Kidney (tissue), 14 donors: ENCODE measurements around the gene MYO5B. TPM values are rescaled to one million over a fixed set of nuclear protein-coding genes. Genes with fewer than 3 reads are reported as not detected.

Experiments
- DNase-seq, 5 donors: peaks; one replicate each; pipeline ENCODE4 v3.0.0-alpha.2; 2013 to 2020
- FAIRE-seq: peaks from 2 replicates; lab custom pipeline; 2012; peaks lifted over from hg19 to GRCh38; lab: Jason Lieb, UNC
- H3K27ac ChIP-seq, 2 donors: one replicate each; pipeline ENCODE4 v1.7.0; 2013; ENCODE audit warnings: low read depth in 2 of 2, low read length in 2 of 2, inconsistent platforms in 1 of 2
- H3K27me3 ChIP-seq: one replicate; pipeline ENCODE4 v1.7.1; 2013; ENCODE audit warnings: low read length, inconsistent platforms; ENCODE audit not compliant: control insufficient read depth, insufficient read depth
- H3K36me3 ChIP-seq, 3 donors: one replicate each; pipeline versions ENCODE4 v1.7.0 to v1.7.1; 2013; ENCODE audit warnings: low read length in 3 of 3, control low read depth in 1 of 3, inconsistent platforms in 1 of 3; ENCODE audit not compliant: insufficient read depth in 3 of 3, control insufficient read depth in 2 of 3
- H3K4me1 ChIP-seq, 3 donors: one replicate each; pipeline versions ENCODE4 v1.7.0 to v1.7.1; 2013; ENCODE audit warnings: low read length in 3 of 3, inconsistent platforms in 1 of 3, low read depth in 1 of 3; ENCODE audit not compliant: control insufficient read depth in 2 of 3, insufficient read depth in 2 of 3
- H3K4me3 ChIP-seq, 3 donors: one replicate each; pipeline versions ENCODE4 v1.7.0 to v1.8.1; 2013; ENCODE audit warnings: low read length in 3 of 3, control low read depth in 1 of 3, inconsistent platforms in 1 of 3
- H3K9ac ChIP-seq, 3 donors: one replicate each; pipeline versions ENCODE4 v1.7.0 to v1.7.1; 2013; ENCODE audit warnings: low read length in 3 of 3, control low read depth in 1 of 3, inconsistent platforms in 1 of 3
- H3K9me3 ChIP-seq, 3 donors: one replicate each; pipeline versions ENCODE4 v1.7.0 to v1.7.1; 2013; ENCODE audit warnings: low read length in 3 of 3, control low read depth in 1 of 3, inconsistent platforms in 1 of 3; ENCODE audit not compliant: control insufficient read depth in 2 of 3, insufficient read depth in 1 of 3
- CTCF ChIP-seq: IDR thresholded peaks from 3 replicates; pipeline ENCODE4 v1.5.1; 2012; ENCODE audit warnings: mild to moderate bottlenecking, moderate library complexity, borderline replicate concordance; ENCODE audit not compliant: insufficient read depth; ENCODE audit errors: extremely low read depth
- intact Hi-C: fragments of 100-400 bp; cut with DNase I; formaldehyde crosslinking; loops from one replicate; pipeline ENCODE4 v1.11.1; 2022
- polyA plus RNA-seq: library from polyadenylated mRNA; stranded (reverse); fragments of 350-450 nt; fragmentation: Illumina TruSeq; extraction: RNeasy Lipid Tissue Mini Kit (QIAGEN cat#74804); gene quantifications from one replicate; pipeline ENCODE4 v1.2.3, GENCODE V29; 2014; ENCODE audit warnings: low read depth, low replicate concordance; ENCODE audit not compliant: insufficient read depth
- total RNA-seq: library from RNA; stranded (reverse); fragmentation: NEBNext Ultra II Directional; extraction: Animal tissue kit (Norgen Biotek cat#: 25700); gene quantifications from one replicate; pipeline ENCODE4 v1.2.1, GENCODE V29; 2021
- donor health status: control.
- donor health status: control.
- donor health status: control.
- donor health status: control.
- donor health status: control.
- donor health status: DM: yes; HTN: yes; CAD: no.
- donor health status: Normal renal cell carcinoma (clear cell type).

The MYO5B gene
- total and polyA plus RNA-seq, 2 donors from 2014 or later: 17.8 to 43.8 TPM

DNA sequence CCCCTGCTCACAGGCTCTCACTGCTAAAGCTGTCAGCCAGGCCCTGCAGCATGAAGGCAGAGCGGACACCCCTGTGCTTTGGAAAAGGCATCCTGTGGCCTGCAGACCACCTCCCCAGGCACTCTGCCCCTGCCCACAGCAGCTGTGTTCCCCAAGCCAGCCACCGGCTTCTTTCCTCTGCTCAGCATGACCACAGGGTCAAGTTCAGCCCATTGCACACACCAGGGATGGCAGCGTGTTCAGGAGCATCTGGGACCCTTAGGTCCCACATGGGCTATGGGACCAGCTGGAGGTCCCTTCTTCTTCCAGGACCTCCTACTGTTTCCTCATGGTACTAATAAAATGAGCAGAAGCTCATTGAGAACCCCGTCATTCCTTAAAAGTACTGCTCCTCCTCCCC is 263.2 kb downstream of the MYO5B start:
- no peak overlapping the region for H3K9ac ChIP-seq
- FAIRE-seq (no peak), DNase-seq (no peak)
- no peaks in the 10 kb centered on the region for H3K27me3 ChIP-seq
- H3K4me1 ChIP-seq: no peaks in the 10 kb centered on the region
- intact Hi-C loops: no loop called here
- H3K27ac ChIP-seq: no peak overlapping the region
- peaks cover 0 to 13% (median 0%) of the 10 kb centered on the region in 3 donors for H3K36me3 ChIP-seq
- no peaks in the 10 kb centered on the region for H3K9me3 ChIP-seq
- no peak for TF ChIP-seq CTCF
- no peak overlapping the region for H3K4me3 ChIP-seq

- H3K27ac ChIP-seq: no peak overlapping the region
- DNase-seq (no peak), FAIRE-seq (no peak)
- no peaks in the 10 kb centered on the region for H3K4me1 ChIP-seq
- peaks cover 0 to 13% (median 0%) of the 10 kb centered on the region in 3 donors for H3K36me3 ChIP-seq
- TF ChIP-seq CTCF: no peak
- no peaks in the 10 kb centered on the region for H3K27me3 ChIP-seq
- H3K9me3 ChIP-seq: no peaks in the 10 kb centered on the region
- no peak overlapping the region for H3K4me3 ChIP-seq
- intact Hi-C loops: no loop called here
- no peak overlapping the region for H3K9ac ChIP-seq
Measured at GRCh38 chr18:49931179-49931578, 263.8 kb downstream of the MYO5B start.

DNA sequence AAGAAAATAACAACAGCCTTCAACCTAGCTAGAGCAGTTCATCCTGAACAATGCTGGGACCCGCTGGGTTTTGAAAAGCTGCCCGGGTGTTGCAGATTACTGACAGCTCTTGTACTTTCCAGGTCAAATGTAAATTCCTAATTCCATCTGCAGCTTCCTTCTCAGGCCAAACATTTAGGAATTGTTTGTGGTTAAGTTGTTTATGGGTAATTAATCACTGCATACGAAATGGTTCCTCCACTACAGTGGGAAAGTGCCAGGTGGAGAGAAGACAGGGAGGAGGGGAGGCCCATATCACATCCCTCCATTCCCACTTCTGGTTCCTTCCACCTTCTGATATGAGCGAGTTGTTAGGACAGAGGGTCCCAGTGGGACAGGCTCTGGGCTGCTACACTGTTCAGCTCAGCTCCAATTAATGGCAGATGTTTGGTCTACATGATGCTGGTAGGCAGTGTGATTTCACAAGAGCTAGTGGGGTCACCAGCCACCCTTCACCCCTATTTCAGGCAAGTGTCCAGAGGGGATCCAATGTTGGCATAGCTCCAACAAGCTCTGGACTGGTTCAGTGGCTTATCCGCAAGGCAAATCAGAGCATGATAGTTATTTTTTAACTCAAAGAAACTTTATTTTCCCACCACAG is 268.7 kb downstream of the MYO5B start:
- DNase-seq (peak in 1 of 5 donors; percentile 23), FAIRE-seq (no peak)
- Histone ChIP-seq H3K9me3 (no peaks in the 10 kb centered on the region), H3K27ac (no peak overlapping the region), H3K4me3 (no peak overlapping the region), H3K4me1 (no peaks in the 10 kb centered on the region), H3K27me3 (no peaks in the 10 kb centered on the region), H3K9ac (no peak overlapping the region), H3K36me3 (peaks cover 0 to 8% (median 0%) of the 10 kb centered on the region in 3 donors)
- intact Hi-C loops: no loop called here
- no peak for TF ChIP-seq CTCF
